ENCODE results near the gene PRKCD. TPM values are rescaled to one million over a fixed set of nuclear protein-coding genes. Genes with fewer than 3 reads are reported as not detected.

The PRKCD gene
- total RNA-seq = 32.2 TPM

DNA sequence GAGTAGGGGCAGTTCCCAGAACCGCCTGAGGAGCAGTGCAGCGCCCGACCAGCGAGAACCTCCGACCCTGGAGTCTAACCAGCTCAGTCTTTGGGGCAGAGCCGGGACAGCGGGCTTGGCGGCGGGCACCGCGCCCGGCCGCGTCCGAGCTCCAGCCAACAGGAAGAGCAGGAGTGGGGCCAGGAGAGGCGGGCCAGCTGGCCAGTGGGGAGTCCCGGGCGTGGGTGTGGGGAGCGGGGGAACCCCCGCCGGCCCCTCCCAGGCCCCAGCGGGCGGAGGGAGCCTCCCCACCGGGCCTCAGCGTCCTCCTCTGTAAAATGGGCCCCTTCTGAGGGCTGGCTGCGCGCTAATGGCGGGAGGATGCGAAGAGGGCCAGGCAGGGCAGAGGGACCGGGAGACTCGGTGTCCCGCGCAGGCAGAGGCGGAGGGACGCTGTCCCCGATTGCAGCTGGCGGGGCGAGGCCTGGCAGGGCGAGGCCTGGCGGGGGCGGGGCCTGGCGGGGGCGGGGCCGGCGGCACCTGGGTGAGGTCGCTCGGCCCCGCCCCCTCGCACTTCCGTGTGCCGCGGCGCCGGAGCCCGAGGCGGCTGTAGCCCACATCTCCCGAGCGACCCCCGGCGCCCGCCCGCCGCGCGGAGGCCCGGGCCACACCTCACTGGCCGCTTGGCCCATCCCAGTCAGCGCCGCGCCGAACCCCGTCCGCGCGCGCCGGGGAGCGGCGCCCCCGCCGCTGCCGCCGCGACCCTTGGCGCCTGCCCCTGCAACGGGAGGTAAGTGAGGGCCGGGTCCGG, at the start of gene PRKCD:
TSS of gene PRKCD (plus strand) at position 550 of the 790 bp plus-strand sequence. CDS start 17,214 bp downstream, outside the sequence.
- intact Hi-C loops (cut with DNase I) = no loop called here
- Histone ChIP-seq H3K27ac (peak within 1 kb of the TSS; percentile 89), H3K4me1 (peaks cover 59% of the 10 kb centered on the region), H3K9me3 (no peaks in the 10 kb centered on the region), H3K36me3 (no peaks in the 10 kb centered on the region), H3K4me3 (peak within 1 kb of the TSS; percentile 92 to 96), H3K27me3 (no peaks in the 10 kb centered on the region)
- DNase-seq (ENCODE audit: extremely low spot score in 2 of 2) = no peak
- TF ChIP-seq POLR2A (IDR thresholded peaks at IDR 0.05) (peak in 1 of 2 donors; percentile 38), POLR2AphosphoS5 (IDR thresholded peaks at IDR 0.05; ENCODE audit: insufficient read depth in 1 of 2, low read depth in 1 of 2) (peak in 1 of 2 donors; percentile 82)
- TF ChIP-seq, protein P1, sequence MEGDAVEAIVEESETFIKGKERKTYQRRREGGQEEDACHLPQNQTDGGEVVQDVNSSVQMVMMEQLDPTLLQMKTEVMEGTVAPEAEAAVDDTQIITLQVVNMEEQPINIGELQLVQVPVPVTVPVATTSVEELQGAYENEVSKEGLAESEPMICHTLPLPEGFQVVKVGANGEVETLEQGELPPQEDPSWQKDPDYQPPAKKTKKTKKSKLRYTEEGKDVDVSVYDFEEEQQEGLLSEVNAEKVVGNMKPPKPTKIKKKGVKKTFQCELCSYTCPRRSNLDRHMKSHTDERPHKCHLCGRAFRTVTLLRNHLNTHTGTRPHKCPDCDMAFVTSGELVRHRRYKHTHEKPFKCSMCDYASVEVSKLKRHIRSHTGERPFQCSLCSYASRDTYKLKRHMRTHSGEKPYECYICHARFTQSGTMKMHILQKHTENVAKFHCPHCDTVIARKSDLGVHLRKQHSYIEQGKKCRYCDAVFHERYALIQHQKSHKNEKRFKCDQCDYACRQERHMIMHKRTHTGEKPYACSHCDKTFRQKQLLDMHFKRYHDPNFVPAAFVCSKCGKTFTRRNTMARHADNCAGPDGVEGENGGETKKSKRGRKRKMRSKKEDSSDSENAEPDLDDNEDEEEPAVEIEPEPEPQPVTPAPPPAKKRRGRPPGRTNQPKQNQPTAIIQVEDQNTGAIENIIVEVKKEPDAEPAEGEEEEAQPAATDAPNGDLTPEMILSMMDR (IDR thresholded peaks at IDR 0.05) = no peak

GRCh38 chr3:53111822-53112221, 49.2 kb upstream of the PRKCD start:
- Histone ChIP-seq H3K9me3 (no peaks in the 10 kb centered on the region), H3K27me3 (no peaks in the 10 kb centered on the region), H3K27ac (no peak overlapping the region), H3K4me1 (peaks cover 19% of the 10 kb centered on the region), H3K36me3 (peaks cover 0 to 12% of the 10 kb centered on the region in 2 donors), H3K4me3 (no peak overlapping the region)
- TF ChIP-seq POLR2AphosphoS5 (IDR thresholded peaks at IDR 0.05; ENCODE audit: insufficient read depth in 1 of 2, low read depth in 1 of 2) (no peak), POLR2A (IDR thresholded peaks at IDR 0.05) (no peak)
- TF ChIP-seq, protein P1 (IDR thresholded peaks at IDR 0.05) = no peak
- intact Hi-C loops (cut with DNase I) = no loop called here
- no peak for DNase-seq (ENCODE audit: extremely low spot score in 2 of 2)

DNA sequence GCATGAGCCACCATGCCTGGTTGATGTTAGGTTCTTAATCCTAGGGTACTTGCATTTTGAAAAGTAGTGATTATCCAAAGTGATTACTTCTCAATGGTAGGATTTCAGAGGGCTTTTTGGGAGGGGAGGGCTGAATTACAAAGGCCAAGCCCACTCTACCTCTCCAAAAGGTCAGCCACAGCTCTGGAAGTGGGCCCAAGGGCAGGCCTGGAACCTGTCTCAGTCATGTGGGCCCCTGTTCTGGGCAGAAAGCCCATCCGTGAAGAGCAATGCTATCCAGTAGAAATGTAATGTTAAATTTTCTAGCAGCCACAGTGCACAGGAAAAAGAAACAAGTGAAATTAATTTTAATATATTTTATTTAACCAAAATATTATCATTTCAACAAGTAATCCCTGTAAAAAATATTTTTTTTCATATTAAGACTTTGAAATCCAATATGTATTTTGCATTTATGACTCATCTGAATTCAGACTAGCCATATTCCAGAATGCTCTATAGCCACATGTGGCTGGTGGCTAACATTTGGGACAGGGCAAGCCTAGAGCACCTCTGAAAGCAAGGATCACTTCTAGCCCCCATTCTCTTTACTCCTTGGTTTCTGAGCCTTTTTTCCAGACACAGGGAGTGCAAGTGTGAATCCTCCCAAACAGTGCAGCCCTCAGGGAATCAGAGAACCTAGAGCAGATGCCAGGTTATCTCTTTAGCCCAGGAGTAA, 47.6 kb upstream of the PRKCD start:
- TF ChIP-seq, protein P1 (IDR thresholded peaks at IDR 0.05) = no peak
- no peak for TF ChIP-seq POLR2AphosphoS5 (IDR thresholded peaks at IDR 0.05; ENCODE audit: insufficient read depth in 1 of 2, low read depth in 1 of 2)
- TF ChIP-seq POLR2A (IDR thresholded peaks at IDR 0.05) = no peak
- Histone ChIP-seq H3K27me3 (no peaks in the 10 kb centered on the region), H3K36me3 (peaks cover 0 to 28% of the 10 kb centered on the region in 2 donors), H3K9me3 (no peaks in the 10 kb centered on the region), H3K4me3 (no peak overlapping the region), H3K27ac (no peak overlapping the region), H3K4me1 (peaks cover 19% of the 10 kb centered on the region)
- intact Hi-C loops (cut with DNase I) = loop anchor here (2.0 kb wide), 1 partner anchor 83 kb away; no protein-coding TSS in a partner anchor
- no peak for DNase-seq (ENCODE audit: extremely low spot score in 2 of 2)

GRCh38 chr3:53114011-53114400, 47.0 kb upstream of the PRKCD start:
- TF ChIP-seq POLR2AphosphoS5 (IDR thresholded peaks at IDR 0.05; ENCODE audit: insufficient read depth in 1 of 2, low read depth in 1 of 2) (no peak), POLR2A (IDR thresholded peaks at IDR 0.05) (no peak)
- TF ChIP-seq, protein P1 (IDR thresholded peaks at IDR 0.05) = peak; percentile 76 to 90 (median 83)
- H3K27ac ChIP-seq = peak overlapping the region; percentile 20
- peaks cover 16% of the 10 kb centered on the region for H3K4me1 ChIP-seq
- intact Hi-C loops (cut with DNase I) = loop anchor here (2.0 kb wide), 1 partner anchor 83 kb away; no protein-coding TSS in a partner anchor
- no peaks in the 10 kb centered on the region for H3K27me3 ChIP-seq
- no peak overlapping the region for H3K4me3 ChIP-seq
- H3K9me3 ChIP-seq = no peaks in the 10 kb centered on the region
- no peak for DNase-seq (ENCODE audit: extremely low spot score in 2 of 2)
- H3K36me3 ChIP-seq = peaks cover 0 to 34% of the 10 kb centered on the region in 2 donors
